KBM-7 (cell line): ENCODE measurements around the gene SLC25A52.

ENCODE experiments used
- DNase-seq: peaks from one replicate; pipeline ENCODE4 v3.0.0-alpha.2; 2015
- in situ Hi-C: fragments of 300-500 bp; cut with MboI; formaldehyde crosslinking; loops from 2 replicates; pipeline ENCODE4 v1.14.3; 2020; ENCODE audit warnings: low sequenced_read_pairs, low pct_unique_long_range_greater_than_20kb, mixed read lengths

SLC25A52 gene

DNA sequence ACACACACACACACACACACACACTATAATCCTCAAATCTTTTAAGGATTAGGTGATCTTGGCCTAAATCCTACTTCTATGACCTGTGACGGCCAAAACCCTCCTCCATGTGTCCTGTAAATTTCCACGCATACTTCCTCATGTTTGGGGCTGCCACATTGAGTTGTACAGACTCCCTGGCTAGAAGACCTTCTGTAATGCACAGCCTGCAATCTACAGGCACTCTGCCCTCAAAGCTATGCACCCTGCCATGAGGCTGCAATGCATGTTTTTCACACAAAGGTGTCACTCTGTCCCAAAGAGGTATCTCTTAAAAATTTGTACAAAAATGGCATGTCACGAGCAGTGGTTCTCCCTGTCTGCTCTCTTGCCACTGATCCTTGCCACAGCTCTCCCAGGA, 49.9 kb downstream of the SLC25A52 start:
- DNase-seq, result peak; percentile 25
- in situ Hi-C loops, result no loop called here
